ENCODE data around the gene UBE2E2. TPM values are rescaled to one million over a fixed set of nuclear protein-coding genes. Genes with fewer than 3 reads are reported as not detected.

UBE2E2 gene
- total RNA-seq, 2 experiments from 2014 or later: 14.1 to 20.2 TPM

DNA sequence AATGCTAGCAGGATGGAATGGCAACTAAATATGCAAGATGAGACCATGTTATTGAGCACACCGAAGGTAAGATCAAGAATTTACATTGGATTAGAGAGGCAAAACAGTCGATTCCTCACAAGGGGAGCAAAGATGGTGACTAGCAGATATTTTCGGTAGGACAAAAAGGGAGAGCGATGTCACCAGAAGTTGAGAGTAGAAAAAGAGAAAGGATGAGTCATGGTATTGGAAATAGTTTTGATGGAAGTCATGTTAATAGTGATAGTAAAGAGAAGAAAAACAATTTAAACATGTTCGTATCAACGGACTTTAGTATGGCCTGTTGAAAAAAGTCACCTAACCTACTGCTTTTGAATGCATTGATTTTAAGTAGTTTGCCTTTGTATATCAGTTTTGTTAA, 55.0 kb downstream of the UBE2E2 start:
- CTCF ChIA-PET: no interaction called here
- H3K27me3 ChIP-seq (ENCODE audit: control insufficient read depth in 1 of 2, insufficient read depth in 2 of 2, low read length in 2 of 2): no peaks in the 10 kb centered on the region
- no peaks in the 10 kb centered on the region for H3K9me3 Mint-ChIP-seq
- peaks cover 12% of the 10 kb centered on the region for H3K4me1 Mint-ChIP-seq (ENCODE audit: low read depth)
- H3K36me3 ChIP-seq (ENCODE audit: insufficient read depth, low read length): no peaks in the 10 kb centered on the region
- no peak overlapping the region for H3K27ac Mint-ChIP-seq
- no peak overlapping the region for H3K27ac ChIP-seq (ENCODE audit: low read depth in 1 of 2, low read length in 2 of 2)
- DNase-seq (no peak), ATAC-seq (ENCODE audit: poor library complexity) (no peak)
- H3K27me3 Mint-ChIP-seq: no peaks in the 10 kb centered on the region
- intact Hi-C loops (cut with DNase I, micrococcal nuclease): no loop called here
- no peaks in the 10 kb centered on the region for H3K36me3 Mint-ChIP-seq (ENCODE audit: low read depth)
- no peak overlapping the region for H3K4me3 Mint-ChIP-seq
- no peaks in the 10 kb centered on the region for H3K4me1 ChIP-seq (ENCODE audit: insufficient read depth, low read length)
- H3K9me3 ChIP-seq (ENCODE audit: control insufficient read depth in 1 of 2, insufficient read depth in 1 of 2, low read length in 2 of 2): no peaks in the 10 kb centered on the region
- H3K4me3 ChIP-seq (ENCODE audit: low read length): no peak overlapping the region
- TF ChIP-seq, protein P1, sequence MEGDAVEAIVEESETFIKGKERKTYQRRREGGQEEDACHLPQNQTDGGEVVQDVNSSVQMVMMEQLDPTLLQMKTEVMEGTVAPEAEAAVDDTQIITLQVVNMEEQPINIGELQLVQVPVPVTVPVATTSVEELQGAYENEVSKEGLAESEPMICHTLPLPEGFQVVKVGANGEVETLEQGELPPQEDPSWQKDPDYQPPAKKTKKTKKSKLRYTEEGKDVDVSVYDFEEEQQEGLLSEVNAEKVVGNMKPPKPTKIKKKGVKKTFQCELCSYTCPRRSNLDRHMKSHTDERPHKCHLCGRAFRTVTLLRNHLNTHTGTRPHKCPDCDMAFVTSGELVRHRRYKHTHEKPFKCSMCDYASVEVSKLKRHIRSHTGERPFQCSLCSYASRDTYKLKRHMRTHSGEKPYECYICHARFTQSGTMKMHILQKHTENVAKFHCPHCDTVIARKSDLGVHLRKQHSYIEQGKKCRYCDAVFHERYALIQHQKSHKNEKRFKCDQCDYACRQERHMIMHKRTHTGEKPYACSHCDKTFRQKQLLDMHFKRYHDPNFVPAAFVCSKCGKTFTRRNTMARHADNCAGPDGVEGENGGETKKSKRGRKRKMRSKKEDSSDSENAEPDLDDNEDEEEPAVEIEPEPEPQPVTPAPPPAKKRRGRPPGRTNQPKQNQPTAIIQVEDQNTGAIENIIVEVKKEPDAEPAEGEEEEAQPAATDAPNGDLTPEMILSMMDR (IDR thresholded peaks at IDR 0.05): no peak
- POLR2A ChIA-PET: no interaction called here

DNA sequence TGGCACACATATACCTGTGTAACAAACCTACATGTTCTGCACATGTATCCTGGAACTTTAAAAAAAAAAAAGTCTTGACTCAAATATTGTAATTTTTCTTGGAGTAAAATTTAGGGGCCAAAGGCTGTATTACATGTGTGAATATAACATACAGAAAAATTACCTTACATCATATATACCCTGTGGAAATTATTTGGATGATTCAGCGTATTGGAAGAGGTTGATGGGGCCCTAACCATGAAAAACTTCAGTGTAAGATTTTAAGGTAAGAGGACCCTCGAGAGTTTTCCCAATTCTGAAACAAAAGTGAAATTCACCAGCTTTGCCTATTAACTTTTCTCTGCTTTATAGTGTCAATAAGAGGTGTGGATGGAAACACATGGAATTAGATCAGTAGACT, 56.4 kb downstream of the UBE2E2 start:
- Histone ChIP-seq H3K36me3 (ENCODE audit: insufficient read depth, low read length) (no peaks in the 10 kb centered on the region), H3K27me3 (ENCODE audit: control insufficient read depth in 1 of 2, insufficient read depth in 2 of 2, low read length in 2 of 2) (no peaks in the 10 kb centered on the region), H3K9me3 (ENCODE audit: control insufficient read depth in 1 of 2, insufficient read depth in 1 of 2, low read length in 2 of 2) (no peaks in the 10 kb centered on the region), H3K4me1 (ENCODE audit: insufficient read depth, low read length) (no peaks in the 10 kb centered on the region), H3K27ac (ENCODE audit: low read depth in 1 of 2, low read length in 2 of 2) (no peak overlapping the region), H3K4me3 (ENCODE audit: low read length) (no peak overlapping the region)
- CTCF ChIA-PET: no interaction called here
- TF ChIP-seq, protein P1 (IDR thresholded peaks at IDR 0.05): no peak
- H3K4me3 Mint-ChIP-seq: no peak overlapping the region
- POLR2A ChIA-PET: no interaction called here
- H3K9me3 Mint-ChIP-seq: peaks cover 2% of the 10 kb centered on the region
- no peaks in the 10 kb centered on the region for H3K27me3 Mint-ChIP-seq
- peaks cover 7% of the 10 kb centered on the region for H3K4me1 Mint-ChIP-seq (ENCODE audit: low read depth)
- H3K36me3 Mint-ChIP-seq (ENCODE audit: low read depth): no peaks in the 10 kb centered on the region
- DNase-seq (no peak), ATAC-seq (ENCODE audit: poor library complexity) (no peak)
- H3K27ac Mint-ChIP-seq: no peak overlapping the region
- intact Hi-C loops (cut with DNase I, micrococcal nuclease): no loop called here

DNA sequence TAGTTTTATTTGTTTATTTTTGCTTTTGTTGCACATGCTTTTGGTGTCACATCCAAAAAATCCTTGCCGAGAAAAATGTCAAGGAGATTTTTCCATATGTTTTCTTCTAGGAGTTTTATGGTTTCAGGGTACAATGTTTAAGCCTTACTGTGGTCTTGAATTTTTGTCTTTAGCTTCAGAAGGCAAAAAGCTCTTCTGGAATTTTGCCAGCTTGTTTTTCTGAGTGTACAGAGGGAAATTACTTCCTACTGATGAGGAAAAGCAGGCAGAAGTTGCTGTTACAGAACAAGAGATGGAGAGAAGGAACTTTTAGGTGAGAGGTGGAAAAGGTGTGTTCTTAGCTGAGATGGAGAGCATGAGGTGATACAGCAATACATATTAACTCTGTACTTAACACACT, 59.6 kb downstream of the UBE2E2 start:
- intact Hi-C loops (cut with DNase I, micrococcal nuclease): no loop called here
- POLR2A ChIA-PET: no interaction called here
- no peak overlapping the region for H3K27ac ChIP-seq (ENCODE audit: low read depth in 1 of 2, low read length in 2 of 2)
- Mint-ChIP-seq H3K9me3 (peaks cover 2% of the 10 kb centered on the region), H3K4me3 (no peak overlapping the region), H3K27ac (no peak overlapping the region), H3K36me3 (ENCODE audit: low read depth) (no peaks in the 10 kb centered on the region), H3K4me1 (ENCODE audit: low read depth) (no peaks in the 10 kb centered on the region), H3K27me3 (no peaks in the 10 kb centered on the region)
- DNase-seq (no peak), ATAC-seq (ENCODE audit: poor library complexity) (no peak)
- H3K9me3 ChIP-seq (ENCODE audit: control insufficient read depth in 1 of 2, insufficient read depth in 1 of 2, low read length in 2 of 2): no peaks in the 10 kb centered on the region
- CTCF ChIA-PET: no interaction called here
- no peak overlapping the region for H3K4me3 ChIP-seq (ENCODE audit: low read length)
- H3K4me1 ChIP-seq (ENCODE audit: insufficient read depth, low read length): no peaks in the 10 kb centered on the region
- H3K36me3 ChIP-seq (ENCODE audit: insufficient read depth, low read length): no peaks in the 10 kb centered on the region
- H3K27me3 ChIP-seq (ENCODE audit: control insufficient read depth in 1 of 2, insufficient read depth in 2 of 2, low read length in 2 of 2): no peaks in the 10 kb centered on the region
- TF ChIP-seq, protein P1 (IDR thresholded peaks at IDR 0.05): no peak

All from CD4-positive, alpha-beta T cell (primary cell).